GM12891 (cell line): Measurements from ENCODE around the gene NRXN2.

ENCODE experiments used
- POLR2A ChIP-seq: IDR thresholded peaks from 2 replicates; pipeline ENCODE4 v1.6.1; 2011; ENCODE audit warnings: low read depth, low read length, control low read depth
- POLR2AphosphoS5 ChIP-seq: IDR thresholded peaks from 2 replicates; pipeline ENCODE4 v1.6.1; 2011; ENCODE audit warnings: low read depth, low read length, control low read depth
- POU2F2 ChIP-seq: IDR thresholded peaks from 2 replicates; pipeline ENCODE4 v1.6.1; 2011; ENCODE audit warnings: low read depth, mild to moderate bottlenecking, control low read depth, low read length, moderate library complexity

DNA sequence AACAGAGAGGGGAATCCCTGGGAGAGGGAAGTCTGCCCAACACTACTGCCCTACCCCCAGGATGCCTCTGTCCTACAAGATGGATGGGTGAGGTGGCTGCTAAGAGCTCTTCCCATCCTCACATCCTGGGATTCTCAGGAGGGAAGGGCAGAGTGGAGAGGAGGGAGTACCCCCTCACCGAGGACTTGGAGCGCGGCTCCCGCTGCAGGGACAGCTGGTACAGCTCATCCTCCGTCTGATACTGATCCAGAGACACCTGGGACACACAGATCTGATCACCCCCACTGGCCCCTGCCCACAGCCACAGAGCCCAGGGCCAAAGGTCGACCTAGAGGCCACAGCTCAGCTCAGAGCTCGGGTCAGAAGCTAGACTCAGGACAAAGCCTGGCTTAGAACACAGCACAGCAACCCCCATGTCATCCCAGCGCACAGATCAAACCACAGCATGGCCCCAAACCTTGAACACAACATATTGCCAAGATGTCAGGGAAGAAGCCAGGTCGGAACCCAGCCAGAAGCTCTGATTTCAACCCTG, 12.8 kb upstream of the NRXN2 start:
- TF ChIP-seq POLR2AphosphoS5 = no peak
- TF ChIP-seq POLR2A = no peak
- TF ChIP-seq POU2F2 = no peak
